NCI-H2081 (cell line): ENCODE results near the gene S100A1.
"Not testable (repeated sequence)": the region's sequence is repeated elsewhere in the genome, so short reads cannot be mapped to it uniquely, and the experiment has no call there.

Experiments
- DNase-seq, 2 experiments: peaks; one replicate each; lab custom pipeline; 2025; lab: John Stamatoyannopoulos, UW

Gene S100A1

GRCh38 chr1:153627715-153628626 lies at the start of gene S100A1:
TSS of gene S100A1 (plus strand) at chr1:153628434. CDS start at chr1:153630522, 2,088 bp downstream.
- DNase-seq, result no peak

GRCh38 chr1:153578490-153578889 lies 49.7 kb upstream of the S100A1 start:
- no peak for DNase-seq

- no peak for DNase-seq
Measured at GRCh38 chr1:153578936-153579335, 49.3 kb upstream of the S100A1 start.

- not testable (repeated sequence) for DNase-seq
Measured at GRCh38 chr1:153582836-153583235, 45.4 kb upstream of the S100A1 start.

- DNase-seq, result not testable (repeated sequence)
Measured at GRCh38 chr1:153583514-153583913, 44.7 kb upstream of the S100A1 start.

- no peak for DNase-seq
Measured at GRCh38 chr1:153583976-153584375, 44.3 kb upstream of the S100A1 start.

- no peak for DNase-seq
Measured at GRCh38 chr1:153585006-153585405, 43.2 kb upstream of the S100A1 start.

- DNase-seq, result no peak
Measured at GRCh38 chr1:153586347-153586746, 41.9 kb upstream of the S100A1 start.

- DNase-seq, result no peak
Measured at GRCh38 chr1:153587314-153587713, 40.9 kb upstream of the S100A1 start.

- DNase-seq, result not testable (repeated sequence)
Measured at GRCh38 chr1:153588033-153588432, 40.2 kb upstream of the S100A1 start.

- DNase-seq, result no peak
Measured at GRCh38 chr1:153588482-153588881, 39.8 kb upstream of the S100A1 start.

- no peak for DNase-seq
Measured at GRCh38 chr1:153592748-153593147, 35.5 kb upstream of the S100A1 start.

GRCh38 chr1:153597206-153597605 lies 31.0 kb upstream of the S100A1 start:
- DNase-seq, result no peak

- DNase-seq, result peak; percentile 53 to 75
Measured at GRCh38 chr1:153598309-153599172, 29.7 kb upstream of the S100A1 start.

- no peak for DNase-seq
Measured at GRCh38 chr1:153599847-153600246, 28.4 kb upstream of the S100A1 start.

- no peak for DNase-seq
Measured at GRCh38 chr1:153602749-153603148, 25.5 kb upstream of the S100A1 start.

- no peak for DNase-seq
Measured at GRCh38 chr1:153606194-153606593, 22.0 kb upstream of the S100A1 start.

GRCh38 chr1:153607381-153607780 lies 20.9 kb upstream of the S100A1 start:
- no peak for DNase-seq

GRCh38 chr1:153608089-153608682 lies 20.0 kb upstream of the S100A1 start:
- no peak for DNase-seq

- no peak for DNase-seq
Measured at GRCh38 chr1:153608742-153609584, 19.3 kb upstream of the S100A1 start.

GRCh38 chr1:153609585-153609907 lies 18.7 kb upstream of the S100A1 start:
- DNase-seq, result no peak

GRCh38 chr1:153610334-153610733 lies 17.9 kb upstream of the S100A1 start:
- no peak for DNase-seq
